PC-3 (cell line): Measurements from ENCODE around the gene CAPN8.

Experiments used
- CTCF ChIP-seq: fragments of 300-600 bp; sonication (generic); conservative IDR thresholded peaks from 2 replicates; pipeline ENCODE4 v1.5.1; 2017; ENCODE audit warnings: antibody characterized with exemption, low read depth, mild to moderate bottlenecking, low read length
- EZH2 ChIP-seq: fragments of 300-600 bp; sonication (generic); IDR thresholded peaks from one replicate; pipeline ENCODE4 v1.6.1; 2017; ENCODE audit warnings: antibody characterized with exemption, mild to moderate bottlenecking, low read length; ENCODE audit not compliant: unreplicated experiment

GRCh38 chr1:223500560-223501425 lies 164.7 kb downstream of the CAPN8 start:
- TF ChIP-seq CTCF (no peak), EZH2 (no peak)
